Right ventricle myocardium superior (tissue), 1 donor: ENCODE measurements around the gene RAB34. TPM values are rescaled to one million over a fixed set of nuclear protein-coding genes. Genes with fewer than 3 reads are reported as not detected.

Experiments used
- ATAC-seq: fragments of 200-7000 bp; cut with Tn5 transposase; one replicate; pipeline ENCODE4 v1.9.1; 2020; ENCODE audit warnings: mild to moderate bottlenecking; ENCODE audit not compliant: poor library complexity
- DNase-seq: peaks from one replicate; pipeline ENCODE4 v3.0.0-alpha.2; 2020
- intact Hi-C: fragments of 100-400 bp; cut with DNase I; formaldehyde crosslinking; loops from one replicate; pipeline ENCODE4 v1.11.2; 2022
- total RNA-seq: library from RNA; stranded (reverse); fragmentation: NEBNext Ultra II Directional; extraction: Animal tissue kit (Norgen Biotek cat#: 25700); gene quantifications from one replicate; pipeline ENCODE4 v1.2.1, GENCODE V29; 2021
- donor health status: DM: no; HTN: yes; CAD: no; lungs with severe emphysema.

Gene RAB34
- total RNA-seq, 1 donor from 2014 or later = 14.5 TPM

DNA sequence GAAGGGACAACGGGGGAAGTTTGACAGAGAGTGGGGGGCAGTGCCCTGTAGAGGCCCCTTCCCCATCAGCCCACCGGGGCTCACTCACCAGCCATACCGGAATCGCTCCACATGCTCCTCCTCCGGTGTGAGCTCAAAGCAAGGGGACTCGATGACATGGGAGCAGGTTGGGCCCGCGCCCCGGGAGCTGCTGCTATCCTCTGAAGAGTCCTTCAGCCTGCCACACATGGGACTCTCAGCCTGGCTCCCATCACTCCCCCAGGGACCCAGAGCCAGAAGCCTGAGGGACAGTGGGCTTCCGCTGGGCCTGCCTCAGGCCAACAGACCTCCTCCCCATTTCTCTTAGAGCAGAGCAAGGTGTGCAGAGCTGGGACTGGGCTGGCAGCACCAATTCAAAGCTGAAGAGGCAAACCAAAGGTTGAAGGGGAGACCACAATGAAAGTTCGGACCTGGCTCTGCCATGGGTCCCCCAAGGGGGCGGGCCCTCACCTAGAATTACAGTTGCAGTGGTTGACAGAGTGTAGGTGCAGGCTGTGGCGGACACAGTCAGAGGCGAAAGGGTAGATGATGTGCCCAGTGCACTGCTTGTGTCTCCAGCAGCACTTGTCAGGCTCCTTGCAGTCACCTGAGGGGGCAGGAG is 13.3 kb downstream of the RAB34 start:
- no peak for DNase-seq
- intact Hi-C loops = no loop called here
- ATAC-seq = no peak

DNA sequence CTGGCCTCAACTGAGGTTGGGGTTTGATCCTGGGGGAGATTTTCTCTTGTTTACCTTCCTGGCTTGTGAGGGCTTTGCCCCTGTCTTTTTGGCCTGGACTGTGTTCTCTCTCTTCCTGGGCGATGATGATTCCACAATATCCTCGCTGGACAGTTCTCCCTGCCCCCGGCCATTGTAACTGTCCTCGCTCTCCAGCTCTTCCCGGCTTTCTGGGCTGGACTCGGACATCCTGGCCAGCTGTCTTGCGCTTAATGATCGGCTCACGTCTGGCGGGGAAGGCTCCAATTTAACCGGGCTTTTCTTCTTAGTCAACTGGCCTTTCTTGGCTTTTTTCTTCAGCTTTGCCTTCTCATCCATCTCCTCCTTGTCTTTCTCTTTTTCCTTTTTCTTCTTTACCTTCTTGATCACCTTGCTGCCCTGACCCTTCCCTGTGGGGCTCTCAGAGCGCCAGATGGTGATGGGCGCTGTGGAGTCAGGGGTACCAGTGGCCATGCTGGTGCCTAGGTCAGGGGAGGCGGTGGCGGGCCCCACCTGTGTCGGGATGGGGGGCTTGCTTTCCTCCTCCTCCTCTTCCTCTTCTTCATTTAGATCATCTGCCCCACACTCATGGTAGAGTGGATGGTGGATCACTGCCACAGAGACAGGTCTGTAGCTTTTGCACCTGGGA is 14.0 kb downstream of the RAB34 start:
- DNase-seq = no peak
- intact Hi-C loops = no loop called here
- no peak for ATAC-seq

DNA sequence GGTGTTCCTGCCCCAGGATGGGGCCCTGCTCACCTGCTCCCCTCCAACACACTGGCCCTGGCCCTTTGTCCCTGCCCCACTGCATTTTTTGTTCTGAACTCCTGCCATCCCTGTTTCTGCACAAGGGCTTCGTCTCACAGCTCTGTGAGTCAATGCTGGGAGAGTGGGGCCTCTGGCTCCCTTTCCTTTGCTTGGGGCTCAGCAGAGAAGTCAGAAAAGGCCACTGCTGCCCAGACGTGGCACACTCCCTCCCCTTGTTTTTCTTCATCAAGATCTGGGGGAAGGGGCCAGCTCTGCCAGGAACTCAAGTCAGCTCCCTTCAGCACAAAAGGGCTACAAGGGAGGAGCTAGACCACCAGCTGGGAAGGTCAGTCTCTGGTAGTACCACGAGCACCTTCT is 14.9 kb downstream of the RAB34 start:
- ATAC-seq (no peak), DNase-seq (no peak)
- intact Hi-C loops = no loop called here

DNA sequence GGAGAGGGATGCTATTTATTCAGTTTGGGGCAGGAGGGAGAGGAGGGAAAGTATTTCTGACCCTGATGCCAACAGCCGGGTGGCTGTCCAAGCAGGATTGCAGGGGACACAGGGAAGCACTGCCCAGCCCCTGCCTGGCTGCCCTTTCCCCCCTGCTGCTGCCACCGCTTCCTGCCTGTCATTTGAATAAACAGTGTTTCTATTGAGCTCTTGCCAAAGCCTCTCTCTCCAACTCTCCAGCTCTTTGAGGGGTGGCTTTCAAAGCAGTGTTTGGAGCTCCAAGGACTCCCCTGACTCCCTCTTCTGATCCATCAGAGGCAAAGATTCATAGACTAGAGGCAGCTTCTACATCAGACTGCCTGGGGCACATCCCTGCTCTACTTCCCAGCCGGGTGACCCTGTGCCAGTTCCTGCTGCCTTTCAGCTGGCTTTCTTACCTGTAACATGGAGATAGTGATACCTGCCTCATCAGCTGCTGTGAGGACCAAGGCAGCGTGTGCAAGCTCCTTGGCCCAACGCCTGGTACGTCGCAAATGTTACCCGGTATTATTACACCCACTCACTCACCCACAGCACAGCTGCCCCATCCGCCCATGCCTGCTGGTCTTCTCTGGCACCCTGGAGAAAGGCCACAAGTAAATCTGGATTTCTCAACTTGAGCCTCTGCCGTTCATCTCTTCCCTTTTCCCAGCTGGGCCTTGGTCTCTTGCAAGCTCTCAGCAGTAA is 15.5 kb downstream of the RAB34 start:
- ATAC-seq = no peak

DNA sequence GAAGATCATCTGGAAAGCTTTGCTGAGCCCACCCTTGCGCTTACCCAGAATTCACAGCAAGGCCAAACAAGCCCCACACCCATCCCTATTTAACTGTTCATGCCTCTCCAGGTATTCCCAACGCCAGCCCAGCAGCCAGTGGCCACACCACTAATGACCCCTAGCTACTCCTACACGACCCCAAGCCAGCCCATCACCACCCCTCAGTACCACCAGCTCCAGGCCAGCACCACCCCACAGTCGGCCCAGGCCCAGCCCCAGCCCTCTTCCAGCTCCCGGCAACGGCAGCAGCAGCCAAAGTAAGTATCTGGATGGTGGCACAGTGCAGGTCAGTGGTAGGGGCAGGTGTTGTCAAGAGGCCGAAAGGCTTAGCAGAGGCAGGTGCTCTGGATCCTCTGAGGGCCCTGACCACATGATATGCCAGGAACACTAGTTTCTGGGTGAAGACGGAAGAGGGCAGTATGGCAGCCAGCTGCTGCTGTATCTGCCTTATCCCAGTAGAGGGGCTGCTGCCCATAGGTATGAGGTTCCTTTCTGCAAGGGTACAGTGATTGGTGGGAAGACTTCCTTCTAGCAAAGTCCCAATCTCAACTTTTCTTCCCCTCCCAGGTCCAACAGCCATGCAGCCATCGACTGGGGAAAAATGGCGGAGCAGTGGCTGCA is 16.7 kb downstream of the RAB34 start:
- peak; percentile 34 for DNase-seq
- intact Hi-C loops = no loop called here
- ATAC-seq = no peak

More for the DNA sequence above, 15.5 kb downstream of the RAB34 start:
- peak; percentile 14 for DNase-seq
- intact Hi-C loops = no loop called here

DNA sequence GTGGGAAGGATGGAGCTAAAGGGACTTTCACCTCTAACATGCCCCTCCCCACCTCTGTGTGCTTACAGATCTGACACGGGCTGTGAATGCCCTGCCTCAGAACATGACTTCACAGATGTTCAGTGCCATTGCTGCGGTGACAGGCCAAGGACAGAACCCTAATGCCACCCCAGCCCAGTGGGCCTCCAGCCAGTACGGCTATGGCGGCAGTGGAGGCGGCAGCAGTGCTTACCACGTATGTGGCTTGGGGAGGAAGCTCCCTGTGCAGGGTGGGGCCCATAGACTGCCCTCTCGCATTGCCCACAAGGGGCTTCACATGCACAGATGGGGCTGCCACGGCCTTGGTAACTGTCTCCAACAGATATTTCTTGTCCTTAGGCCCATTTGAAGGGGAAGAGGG is 17.4 kb downstream of the RAB34 start:
- ATAC-seq (no peak), DNase-seq (peak; percentile 32)
- intact Hi-C loops = no loop called here

DNA sequence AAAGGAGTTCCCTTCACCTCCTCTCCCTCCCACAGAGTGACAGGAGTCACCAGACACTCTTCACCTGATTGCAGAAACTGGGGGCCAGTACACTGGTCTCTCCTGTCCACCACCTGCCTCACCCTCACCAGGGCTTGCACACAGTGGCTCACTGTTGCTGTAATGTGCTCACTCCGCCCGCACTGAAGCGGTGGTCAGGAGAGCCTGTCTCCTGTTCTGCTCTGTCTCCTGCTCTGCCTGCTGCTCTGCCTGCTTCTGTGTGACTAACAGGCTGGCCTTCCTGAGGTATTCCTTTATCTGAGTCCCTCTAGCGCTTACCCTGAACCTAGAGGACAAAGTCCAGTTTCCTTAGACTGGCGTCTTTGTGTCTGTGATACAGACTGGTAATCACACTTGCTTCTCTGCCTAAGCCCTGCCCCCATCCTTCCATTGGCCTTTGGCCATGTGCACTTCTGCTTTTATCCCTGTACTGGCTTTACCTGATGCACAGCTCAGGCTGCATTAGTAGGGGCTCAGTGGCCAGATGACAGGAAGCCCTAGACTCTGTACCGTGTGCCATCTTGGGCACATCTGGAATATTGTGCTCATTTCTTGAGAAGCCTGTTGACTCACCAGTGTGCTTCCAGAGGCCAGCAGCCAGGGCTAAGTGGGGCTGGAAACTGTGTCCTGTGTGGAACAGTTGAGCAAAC is 19.3 kb downstream of the RAB34 start:
- intact Hi-C loops = no loop called here
- DNase-seq (no peak), ATAC-seq (no peak)

DNA sequence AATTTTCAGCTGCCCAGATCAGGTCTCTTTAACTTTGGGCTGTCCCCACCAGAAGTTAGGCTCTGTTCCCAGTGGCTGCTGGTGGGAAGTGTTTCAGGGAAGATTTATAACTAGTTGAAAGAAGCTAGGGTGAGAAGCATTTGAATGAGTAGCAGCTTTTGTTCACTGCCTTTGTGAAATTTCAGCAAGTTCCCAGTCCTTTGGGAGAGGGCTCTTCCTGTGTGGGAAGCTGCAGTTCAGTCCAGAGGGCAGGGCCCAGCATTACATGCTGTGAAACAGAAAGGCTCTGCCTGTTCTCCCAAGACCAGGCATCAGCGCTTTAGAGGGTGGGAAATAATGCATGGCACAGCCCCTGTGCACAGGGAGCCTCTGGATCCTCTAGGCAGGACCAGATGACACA is 23.8 kb downstream of the RAB34 start:
- intact Hi-C loops = no loop called here
- ATAC-seq (no peak), DNase-seq (no peak)

DNA sequence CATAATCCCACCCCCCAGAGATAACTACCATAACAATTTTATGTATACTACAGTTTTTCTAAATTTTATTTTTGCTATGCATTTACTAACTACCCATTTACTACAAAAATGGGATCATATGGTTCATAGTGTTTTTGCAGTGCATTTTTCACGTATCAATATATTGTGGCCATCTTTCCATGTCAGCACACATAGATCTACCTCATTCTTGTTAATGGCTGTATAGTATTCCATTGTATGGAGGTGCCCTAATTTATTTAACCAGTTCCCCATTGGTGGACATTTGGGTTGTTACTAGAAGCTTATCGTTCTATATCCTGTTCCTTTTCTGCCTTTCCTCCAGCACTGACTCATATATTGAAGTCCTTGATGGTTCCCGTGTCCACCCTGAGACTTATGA is 28.7 kb downstream of the RAB34 start:
- ATAC-seq (no peak), DNase-seq (no peak)
- intact Hi-C loops = no loop called here

DNA sequence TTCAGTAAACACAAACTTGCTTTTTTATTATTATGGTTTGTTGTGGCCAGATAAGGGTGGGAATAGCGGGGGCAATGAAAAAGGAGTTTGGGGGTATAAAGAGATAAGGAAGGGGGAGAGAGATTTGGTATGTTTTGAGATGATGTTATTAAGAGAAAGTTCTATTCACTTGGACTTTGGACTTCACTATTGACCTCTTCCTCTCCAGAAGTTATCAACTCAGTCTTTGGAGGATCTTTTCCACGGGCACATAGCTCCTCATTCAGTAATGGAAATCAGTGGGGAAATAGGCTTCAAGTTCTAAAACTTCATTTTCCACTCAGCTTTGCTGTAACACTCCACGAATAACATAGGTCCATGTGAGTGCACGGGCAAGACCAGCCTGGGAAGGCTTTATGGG is 29.2 kb downstream of the RAB34 start:
- intact Hi-C loops = no loop called here
- ATAC-seq (no peak), DNase-seq (no peak)

DNA sequence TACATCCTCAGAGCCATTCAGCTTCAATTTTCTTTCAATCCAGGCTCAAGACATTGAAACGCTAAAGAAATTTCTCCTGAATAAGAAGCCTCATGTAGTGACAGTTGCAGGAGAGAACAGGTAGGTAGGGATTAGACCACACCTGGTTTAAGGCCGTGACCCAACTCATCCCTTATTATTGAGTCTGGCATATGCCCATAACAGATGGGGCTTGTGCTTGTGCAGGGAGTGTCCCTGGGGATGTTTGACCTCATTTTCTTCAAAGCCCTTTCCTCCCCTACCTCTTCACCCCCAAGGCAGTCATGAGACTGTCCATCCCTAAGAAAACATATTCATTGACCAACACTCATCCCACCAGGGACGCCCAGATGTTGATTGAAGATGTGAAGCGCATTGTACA is 31.4 kb downstream of the RAB34 start:
- intact Hi-C loops = no loop called here
- no peak for DNase-seq
- no peak for ATAC-seq

DNA sequence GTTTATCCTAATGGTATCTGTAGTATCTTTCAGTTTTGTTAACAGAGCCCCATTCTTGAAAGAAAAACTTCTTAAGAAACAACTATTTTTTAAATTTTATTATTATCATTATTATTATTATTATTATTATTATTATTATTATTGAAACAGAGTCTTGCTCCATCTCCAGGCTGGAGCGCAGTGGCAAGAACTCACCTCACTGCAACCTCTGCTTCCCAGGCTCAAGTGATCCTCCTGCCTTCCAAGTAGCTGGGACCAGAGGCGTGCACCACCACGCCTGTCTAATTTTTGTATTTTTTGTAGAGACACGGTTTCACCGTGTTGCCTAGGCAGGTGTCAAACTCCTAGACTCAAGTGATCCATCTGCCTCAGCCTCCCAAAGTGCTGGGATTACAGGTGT is 32.3 kb downstream of the RAB34 start:
- DNase-seq = no peak
- intact Hi-C loops = no loop called here
- ATAC-seq = no peak

DNA sequence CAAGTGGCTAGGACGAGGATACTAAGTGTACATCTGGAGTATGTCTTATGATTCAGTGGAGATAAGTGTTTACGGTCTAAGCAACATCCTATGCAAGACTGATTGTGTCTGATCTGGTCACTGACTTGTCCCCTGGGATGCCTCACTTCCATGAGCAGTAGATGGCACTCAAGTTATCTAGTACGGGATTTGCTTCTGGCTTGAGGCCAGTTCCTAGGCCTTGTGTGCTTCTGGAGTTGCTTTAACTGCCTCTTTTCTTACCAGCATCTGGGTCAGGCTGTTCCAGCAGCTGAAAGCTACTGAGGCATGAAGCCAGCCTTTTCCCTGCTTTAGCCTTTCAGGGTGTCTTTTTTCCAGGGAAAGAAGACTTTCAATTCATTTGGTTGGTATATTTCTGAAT is 32.7 kb downstream of the RAB34 start:
- ATAC-seq = peak; percentile 34
- intact Hi-C loops = no loop called here
- DNase-seq = no peak

DNA sequence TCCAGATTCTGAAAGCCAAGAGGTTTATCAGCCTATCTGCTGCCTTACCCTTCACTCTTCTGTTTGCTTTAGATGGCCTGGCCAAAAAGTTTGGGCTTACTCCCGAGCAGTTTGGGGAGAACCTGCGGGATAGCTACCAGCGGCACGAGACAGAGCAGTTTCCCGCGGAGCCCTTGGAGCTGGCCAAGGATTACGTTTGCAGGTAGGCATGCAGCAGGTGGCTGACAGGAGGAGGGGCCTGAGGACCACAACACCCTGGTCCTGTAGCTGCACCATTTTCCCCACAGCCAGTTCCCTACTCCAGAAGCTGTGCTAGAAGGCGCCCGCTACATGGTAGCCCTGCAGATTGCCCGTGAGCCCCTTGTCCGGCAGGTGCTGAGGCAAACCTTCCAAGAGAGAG is 35.0 kb downstream of the RAB34 start:
- intact Hi-C loops = no loop called here
- ATAC-seq = no peak
- no peak for DNase-seq

DNA sequence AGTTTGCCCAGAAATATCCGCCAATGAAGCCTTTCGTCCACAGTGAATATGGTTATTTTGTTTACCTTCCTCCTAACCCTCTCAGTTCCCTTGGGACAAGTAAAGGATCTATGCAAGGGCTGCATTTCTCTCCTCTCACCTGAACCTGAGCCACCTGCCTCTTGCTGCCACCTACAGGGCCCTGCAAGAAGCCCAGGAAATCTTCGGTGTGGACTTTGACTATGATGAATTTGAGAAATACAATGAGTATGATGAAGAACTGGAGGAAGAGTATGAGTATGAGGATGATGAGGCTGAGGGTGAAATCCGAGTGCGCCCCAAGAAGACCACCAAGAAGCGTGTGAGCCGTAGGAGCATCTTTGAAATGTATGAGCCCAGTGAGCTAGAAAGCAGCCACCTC is 41.7 kb downstream of the RAB34 start:
- ATAC-seq (no peak), DNase-seq (no peak)
- intact Hi-C loops = no loop called here

DNA sequence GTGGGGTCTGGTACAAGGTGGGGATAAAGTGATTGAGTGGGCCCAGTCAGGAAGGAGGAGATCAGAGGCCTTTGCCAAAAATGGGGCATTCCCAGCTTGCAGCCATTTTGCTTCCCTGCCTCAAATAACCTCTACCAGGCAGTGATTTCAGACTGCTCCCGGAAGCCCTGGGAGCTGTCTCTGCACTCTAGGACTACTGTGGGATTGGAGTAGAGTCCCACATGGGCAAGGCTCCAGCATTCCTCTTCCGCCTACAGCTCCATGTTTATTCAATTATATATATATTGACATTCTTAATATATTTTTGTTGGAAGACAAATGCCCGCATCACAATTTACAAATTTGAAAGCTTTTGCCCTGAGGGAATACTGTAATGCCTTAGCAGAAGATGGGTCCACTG is 42.2 kb downstream of the RAB34 start:
- intact Hi-C loops = no loop called here
- DNase-seq = no peak
- ATAC-seq = no peak

DNA sequence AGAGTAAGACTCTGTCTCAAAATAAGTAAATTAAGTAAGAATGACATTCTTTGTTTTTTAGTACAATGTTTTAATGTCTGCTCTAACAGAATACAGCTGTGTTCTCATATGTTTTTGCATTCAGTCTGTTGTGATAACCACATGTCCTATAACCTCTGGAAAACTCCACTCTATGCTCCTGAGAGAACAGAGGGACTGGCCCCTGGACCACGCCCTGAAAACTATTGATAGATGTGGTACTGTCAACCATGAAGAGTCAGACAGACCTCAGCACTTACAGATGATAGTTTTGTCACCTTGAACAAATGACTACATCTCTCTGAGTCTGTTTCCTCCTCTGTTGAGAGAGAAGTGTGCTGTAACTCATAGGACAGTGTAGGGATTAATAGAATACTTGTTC is 47.8 kb downstream of the RAB34 start:
- intact Hi-C loops = no loop called here
- ATAC-seq (no peak), DNase-seq (no peak)

DNA sequence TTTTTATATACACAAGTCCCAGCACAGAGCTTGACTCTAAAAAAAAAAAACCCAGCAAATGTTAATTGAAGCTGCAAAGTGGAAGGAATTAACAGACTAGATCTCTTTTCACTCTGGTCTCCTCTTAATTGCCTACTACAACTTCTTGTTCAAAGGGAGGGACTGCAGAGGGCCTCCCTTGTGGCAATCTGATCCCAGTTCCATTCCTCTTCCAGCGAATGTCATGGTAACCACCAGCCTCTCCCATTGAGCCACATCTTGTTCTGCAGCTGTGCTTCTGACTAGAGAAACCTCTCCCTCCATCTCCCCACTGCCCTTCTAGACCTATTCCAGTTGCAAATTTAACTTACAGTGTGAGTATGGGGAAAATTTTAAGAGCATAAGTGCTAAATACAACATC is 49.8 kb downstream of the RAB34 start:
- no peak for ATAC-seq
- intact Hi-C loops = no loop called here
- no peak for DNase-seq

DNA sequence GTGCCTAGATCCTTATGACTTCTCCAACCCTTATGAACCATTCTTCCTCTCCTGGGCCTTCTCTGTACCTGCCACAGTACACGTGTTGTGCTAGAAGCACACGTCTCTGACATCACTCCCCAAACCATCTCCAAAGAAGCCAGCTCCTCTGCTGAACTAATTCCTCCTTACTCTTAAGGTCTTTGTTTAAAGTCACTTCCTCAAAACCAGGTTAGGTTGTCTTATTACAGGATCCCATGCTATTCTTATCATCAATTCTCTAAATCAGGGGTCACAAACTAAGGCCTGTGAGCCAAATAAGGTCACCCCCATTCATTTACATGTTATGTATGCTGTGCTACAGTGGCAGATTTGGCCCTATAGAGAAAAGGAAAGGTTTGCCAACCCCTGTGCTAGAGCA is 51.7 kb downstream of the RAB34 start:
- intact Hi-C loops = no loop called here
- ATAC-seq (no peak), DNase-seq (no peak)
